IMR-90 (cell line): ENCODE results near the gene SLC22A2.

Source experiments
- NFE2L2 ChIP-seq: fragments of 150-350 bp; IDR thresholded peaks from 2 replicates; pipeline ENCODE4 v1.6.1; 2016; ENCODE audit warnings: low read depth, mild to moderate bottlenecking, low read length
- POLR2A ChIP-seq: IDR thresholded peaks from 2 replicates; pipeline ENCODE4 v1.6.1; 2012; ENCODE audit warnings: mild to moderate bottlenecking, low read depth, low read length
- RAD21 ChIP-seq: IDR thresholded peaks from 2 replicates; pipeline ENCODE4 v1.6.1; 2012; ENCODE audit warnings: low read length, improper control_type of control experiment
- TF ChIP-seq, protein P1 (sequence below): conservative IDR thresholded peaks from 2 replicates; pipeline ENCODE4 v1.5.1; 2012; ENCODE audit warnings: mild to moderate bottlenecking, low read depth, low read length, improper control_type of control experiment
- TF ChIP-seq, protein P2 (sequence below): fragments of 150-350 bp; IDR thresholded peaks from 2 replicates; pipeline ENCODE4 v1.6.1; 2017; ENCODE audit warnings: mild to moderate bottlenecking, antibody characterized with exemption, low read length, low read depth

DNA sequence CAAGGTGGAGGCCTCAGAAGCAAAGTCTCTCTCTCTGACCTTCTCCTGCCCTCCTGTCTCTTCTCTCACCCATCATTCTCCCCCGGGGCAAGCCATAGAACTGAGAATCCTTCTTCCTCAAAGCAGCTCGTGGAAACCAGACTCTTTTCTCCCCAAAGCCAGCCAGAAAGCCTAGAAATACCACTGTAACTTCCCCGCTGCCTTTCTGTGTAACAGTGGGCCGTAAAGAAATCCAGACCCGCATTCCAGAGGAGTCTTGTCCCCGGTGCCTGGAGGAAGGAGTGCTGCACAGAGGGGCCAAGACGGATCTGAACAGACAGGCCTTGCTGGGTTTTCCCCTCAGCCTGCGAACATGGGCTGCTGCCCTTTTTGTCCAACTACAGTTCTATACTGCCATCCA is 977 bp upstream of the SLC22A2 start:
- TF ChIP-seq POLR2A (no peak), NFE2L2 (no peak), RAD21 (no peak)
- TF ChIP-seq, protein P1, sequence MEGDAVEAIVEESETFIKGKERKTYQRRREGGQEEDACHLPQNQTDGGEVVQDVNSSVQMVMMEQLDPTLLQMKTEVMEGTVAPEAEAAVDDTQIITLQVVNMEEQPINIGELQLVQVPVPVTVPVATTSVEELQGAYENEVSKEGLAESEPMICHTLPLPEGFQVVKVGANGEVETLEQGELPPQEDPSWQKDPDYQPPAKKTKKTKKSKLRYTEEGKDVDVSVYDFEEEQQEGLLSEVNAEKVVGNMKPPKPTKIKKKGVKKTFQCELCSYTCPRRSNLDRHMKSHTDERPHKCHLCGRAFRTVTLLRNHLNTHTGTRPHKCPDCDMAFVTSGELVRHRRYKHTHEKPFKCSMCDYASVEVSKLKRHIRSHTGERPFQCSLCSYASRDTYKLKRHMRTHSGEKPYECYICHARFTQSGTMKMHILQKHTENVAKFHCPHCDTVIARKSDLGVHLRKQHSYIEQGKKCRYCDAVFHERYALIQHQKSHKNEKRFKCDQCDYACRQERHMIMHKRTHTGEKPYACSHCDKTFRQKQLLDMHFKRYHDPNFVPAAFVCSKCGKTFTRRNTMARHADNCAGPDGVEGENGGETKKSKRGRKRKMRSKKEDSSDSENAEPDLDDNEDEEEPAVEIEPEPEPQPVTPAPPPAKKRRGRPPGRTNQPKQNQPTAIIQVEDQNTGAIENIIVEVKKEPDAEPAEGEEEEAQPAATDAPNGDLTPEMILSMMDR, result no peak
- TF ChIP-seq, protein P2, sequence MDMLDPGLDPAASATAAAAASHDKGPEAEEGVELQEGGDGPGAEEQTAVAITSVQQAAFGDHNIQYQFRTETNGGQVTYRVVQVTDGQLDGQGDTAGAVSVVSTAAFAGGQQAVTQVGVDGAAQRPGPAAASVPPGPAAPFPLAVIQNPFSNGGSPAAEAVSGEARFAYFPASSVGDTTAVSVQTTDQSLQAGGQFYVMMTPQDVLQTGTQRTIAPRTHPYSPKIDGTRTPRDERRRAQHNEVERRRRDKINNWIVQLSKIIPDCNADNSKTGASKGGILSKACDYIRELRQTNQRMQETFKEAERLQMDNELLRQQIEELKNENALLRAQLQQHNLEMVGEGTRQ, result no peak
